LNCaP clone FGC (cell line): ENCODE results near the gene BCAS3.

ENCODE experiments used
- DNase-seq: peaks from one replicate; pipeline ENCODE4 v3.0.0-alpha.2; 2011; ENCODE audit warnings: low read depth
- H3K4me3 ChIP-seq: 2 replicates; pipeline ENCODE4 v1.5.1; 2011; ENCODE audit warnings: mild to moderate bottlenecking, low read depth, low read length, control low read depth
- CTCF ChIP-seq: IDR thresholded peaks from 2 replicates; pipeline ENCODE4 v1.5.1; 2012; ENCODE audit warnings: mild to moderate bottlenecking; ENCODE audit not compliant: control insufficient read depth, insufficient read depth; ENCODE audit errors: extremely low read depth

The BCAS3 gene

GRCh38 chr17:61247439-61247838 is 569.8 kb downstream of the BCAS3 start:
- no peak for TF ChIP-seq CTCF
- H3K4me3 ChIP-seq, result no peak overlapping the region
- DNase-seq, result no peak

- no peak overlapping the region for H3K4me3 ChIP-seq
- no peak for DNase-seq
- TF ChIP-seq CTCF, result no peak
Observed at GRCh38 chr17:61248399-61248798, 570.7 kb downstream of the BCAS3 start.

GRCh38 chr17:61249649-61250299 is 572.1 kb downstream of the BCAS3 start:
- DNase-seq, result no peak
- no peak for TF ChIP-seq CTCF
- no peak overlapping the region for H3K4me3 ChIP-seq

GRCh38 chr17:61250335-61250890 is 572.8 kb downstream of the BCAS3 start:
- no peak for DNase-seq
- no peak for TF ChIP-seq CTCF
- no peak overlapping the region for H3K4me3 ChIP-seq

- no peak overlapping the region for H3K4me3 ChIP-seq
- no peak for TF ChIP-seq CTCF
- DNase-seq, result no peak
Observed at GRCh38 chr17:61251939-61252865, 574.6 kb downstream of the BCAS3 start.

GRCh38 chr17:61253362-61253761 is 575.7 kb downstream of the BCAS3 start:
- TF ChIP-seq CTCF, result no peak
- no peak for DNase-seq
- H3K4me3 ChIP-seq, result no peak overlapping the region
